ENCODE measurements around the gene BCAR3. TPM values are rescaled to one million over a fixed set of nuclear protein-coding genes. Genes with fewer than 3 reads are reported as not detected.

The BCAR3 gene
- total and polyA plus RNA-seq, 2 experiments from 2014 or later = 22.6 to 23.7 TPM

- H3K79me2 ChIP-seq = peaks cover 20% of the 10 kb centered on the region
- no peaks in the 10 kb centered on the region for H3K27me3 ChIP-seq
- DNase-seq (ENCODE audit: low spot score) = no peak
- no peak overlapping the region for H3K4me2 ChIP-seq
- no peaks in the 10 kb centered on the region for H3K9me2 ChIP-seq (replicated peaks; ENCODE audit: insufficient read depth)
- H3K36me3 ChIP-seq (replicated peaks; ENCODE audit: insufficient read depth, low read depth) = no peaks in the 10 kb centered on the region
- peaks cover 53% of the 10 kb centered on the region for H3K4me1 ChIP-seq (ENCODE audit: insufficient read depth)
- WGBS (ENCODE audit: low lambda C conversion rate, missing lambda C conversion rate) = 85% methylated on average over 6 of the region's 6 CpGs
- no peak overlapping the region for H3K4me3 ChIP-seq
- H3K9me3 ChIP-seq (ENCODE audit: low read depth) = no peaks in the 10 kb centered on the region
- no peak overlapping the region for H2AFZ ChIP-seq
- TF ChIP-seq EZH2 (IDR thresholded peaks at IDR 0.05; ENCODE audit: borderline replicate concordance) (no peak), EZH2phosphoT487 (IDR thresholded peaks at IDR 0.05; ENCODE audit: low read depth, severe bottlenecking, unreplicated experiment) (no peak), CTCF (IDR thresholded peaks at IDR 0.05; ENCODE audit: poor library complexity) (no peak)
- H4K20me1 ChIP-seq (ENCODE audit: insufficient read depth, poor library complexity, severe bottlenecking) = no peaks in the 10 kb centered on the region
- H3K27ac ChIP-seq = no peak overlapping the region
Measured at GRCh38 chr1:93588206-93588605, 93.4 kb downstream of the BCAR3 start.

- H3K4me1 ChIP-seq (ENCODE audit: insufficient read depth) = peaks cover 53% of the 10 kb centered on the region
- peak overlapping the region; percentile 94 for H3K27ac ChIP-seq
- no peak overlapping the region for H3K4me2 ChIP-seq
- H3K27me3 ChIP-seq = no peaks in the 10 kb centered on the region
- peaks cover 22% of the 10 kb centered on the region for H3K79me2 ChIP-seq
- H3K4me3 ChIP-seq = no peak overlapping the region
- H2AFZ ChIP-seq = no peak overlapping the region
- no peaks in the 10 kb centered on the region for H3K9me2 ChIP-seq (replicated peaks; ENCODE audit: insufficient read depth)
- H4K20me1 ChIP-seq (ENCODE audit: insufficient read depth, poor library complexity, severe bottlenecking) = no peaks in the 10 kb centered on the region
- TF ChIP-seq CTCF (IDR thresholded peaks at IDR 0.05; ENCODE audit: poor library complexity) = no peak
- DNase-seq (ENCODE audit: low spot score) = no peak
- WGBS (ENCODE audit: low lambda C conversion rate, missing lambda C conversion rate) = 81% methylated on average over 5 of the region's 5 CpGs
- no peaks in the 10 kb centered on the region for H3K36me3 ChIP-seq (replicated peaks; ENCODE audit: insufficient read depth, low read depth)
- H3K9me3 ChIP-seq (ENCODE audit: low read depth) = no peaks in the 10 kb centered on the region
Measured at GRCh38 chr1:93587354-93587753, 94.3 kb downstream of the BCAR3 start.

- TF ChIP-seq CTCF (IDR thresholded peaks at IDR 0.05; ENCODE audit: poor library complexity) = no peak
- no peak for TF ChIP-seq EZH2phosphoT487 (IDR thresholded peaks at IDR 0.05; ENCODE audit: low read depth, severe bottlenecking, unreplicated experiment)
- no peak for TF ChIP-seq EZH2 (IDR thresholded peaks at IDR 0.05; ENCODE audit: borderline replicate concordance)
- H3K79me2 ChIP-seq = peaks cover 22% of the 10 kb centered on the region
- no peak overlapping the region for H3K4me3 ChIP-seq
- no peaks in the 10 kb centered on the region for H4K20me1 ChIP-seq (ENCODE audit: insufficient read depth, poor library complexity, severe bottlenecking)
- no peaks in the 10 kb centered on the region for H3K9me3 ChIP-seq (ENCODE audit: low read depth)
- no peaks in the 10 kb centered on the region for H3K9me2 ChIP-seq (replicated peaks; ENCODE audit: insufficient read depth)
- H3K27me3 ChIP-seq = no peaks in the 10 kb centered on the region
- H3K27ac ChIP-seq = peak overlapping the region; percentile 94
- DNase-seq (ENCODE audit: low spot score) = peak; percentile 92
- peaks cover 59% of the 10 kb centered on the region for H3K4me1 ChIP-seq (ENCODE audit: insufficient read depth)
- no peak overlapping the region for H2AFZ ChIP-seq
- 36% methylated on average over 13 of the region's 13 CpGs for WGBS (ENCODE audit: low lambda C conversion rate, missing lambda C conversion rate)
- H3K36me3 ChIP-seq (replicated peaks; ENCODE audit: insufficient read depth, low read depth) = no peaks in the 10 kb centered on the region
- peak overlapping the region; percentile 66 for H3K4me2 ChIP-seq
Measured at GRCh38 chr1:93585059-93585966, 96.3 kb downstream of the BCAR3 start.
